Activated naive CD8-positive, alpha-beta T cell treated with anti-CD3 and anti-CD28 coated beads for 36 hours (primary cell): ENCODE measurements around the gene JPT1. TPM values are rescaled to one million over a fixed set of nuclear protein-coding genes. Genes with fewer than 3 reads are reported as not detected.
A peak's percentile ranks its signal among the peaks of the same experiment; 100 is the strongest.

ENCODE experiments used
- DNase-seq: peaks from one replicate; pipeline ENCODE4 v3.0.0; 2021
- H3K27ac Mint-ChIP-seq: one replicate; pipeline ENCODE4 v1.8.0; 2022; ENCODE audit warnings: mild to moderate bottlenecking, moderate library complexity, mixed read lengths
- H3K27me3 Mint-ChIP-seq: one replicate; pipeline ENCODE4 v1.8.0; 2022; ENCODE audit warnings: mild to moderate bottlenecking, mixed read lengths
- H3K36me3 Mint-ChIP-seq: one replicate; pipeline ENCODE4 v1.8.0; 2021; ENCODE audit warnings: mild to moderate bottlenecking, mixed read lengths
- H3K4me1 Mint-ChIP-seq: one replicate; pipeline ENCODE4 v1.8.0; 2021; ENCODE audit warnings: mixed read lengths
- H3K4me3 Mint-ChIP-seq: one replicate; pipeline ENCODE4 v1.8.0; 2022; ENCODE audit warnings: mild to moderate bottlenecking, moderate library complexity, mixed read lengths
- H3K9me3 Mint-ChIP-seq: one replicate; pipeline ENCODE4 v1.8.0; 2022; ENCODE audit warnings: mixed read lengths
- total RNA-seq, 2 experiments: library from RNA; stranded (reverse); gene quantifications; one replicate each; pipeline ENCODE4 v1.2.3, GENCODE V29; 2021

The JPT1 gene
- total RNA-seq, 2 experiments from 2014 or later = 245 to 250 TPM

DNA sequence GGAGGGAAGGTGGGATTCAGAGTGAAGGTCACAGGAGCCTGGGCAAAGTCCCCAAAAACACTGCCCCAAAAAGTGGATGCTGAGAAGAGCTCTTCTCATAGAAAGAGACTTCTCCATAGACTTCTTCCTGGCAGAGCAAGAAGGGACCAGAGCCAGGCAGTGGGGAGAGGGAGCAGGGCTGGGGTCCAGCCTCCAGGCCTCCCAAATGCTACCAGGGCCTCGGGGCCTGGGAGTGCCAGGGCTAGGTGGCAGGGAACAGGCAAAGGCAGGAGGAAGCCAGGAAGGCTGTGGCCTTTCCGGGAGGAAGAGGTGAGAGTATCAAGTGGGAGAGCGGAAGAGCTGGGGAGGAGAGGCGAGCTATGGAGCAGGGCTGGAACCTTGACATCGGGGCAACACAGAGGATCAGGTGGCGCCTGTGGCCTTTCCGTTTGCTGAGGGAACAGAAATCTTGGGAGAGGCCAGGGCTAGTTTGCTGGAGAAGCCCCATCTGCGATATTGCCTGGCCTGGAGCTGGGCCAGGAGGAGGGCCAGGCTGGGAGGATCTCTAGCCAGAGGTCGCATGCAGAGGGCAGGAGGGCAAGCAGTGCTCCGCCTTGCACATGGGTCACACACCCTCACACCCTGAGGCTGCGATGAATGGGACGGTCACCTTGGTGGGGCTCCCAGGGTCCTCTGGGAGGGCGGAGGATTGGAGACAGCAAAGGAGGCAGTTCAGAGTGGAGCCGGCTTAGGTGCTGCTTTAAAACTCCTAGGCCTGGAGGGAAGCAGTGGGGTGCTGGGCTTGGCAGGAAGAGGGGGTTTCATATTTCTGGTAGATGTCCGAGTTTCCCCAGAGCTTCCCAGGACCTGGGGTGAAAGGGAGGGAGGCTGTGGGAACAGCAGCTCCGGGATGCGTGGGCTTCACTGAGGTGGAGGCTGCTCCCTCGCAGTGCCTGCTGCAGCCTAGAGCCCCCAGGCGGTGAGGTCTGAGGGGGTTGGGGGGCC is 63.1 kb downstream of the JPT1 start:
- Mint-ChIP-seq H3K4me3 (no peak overlapping the region), H3K9me3 (no peaks in the 10 kb centered on the region), H3K27me3 (no peaks in the 10 kb centered on the region), H3K27ac (no peak overlapping the region), H3K4me1 (peaks cover 24% of the 10 kb centered on the region), H3K36me3 (no peaks in the 10 kb centered on the region)
- DNase-seq = no peak

DNA sequence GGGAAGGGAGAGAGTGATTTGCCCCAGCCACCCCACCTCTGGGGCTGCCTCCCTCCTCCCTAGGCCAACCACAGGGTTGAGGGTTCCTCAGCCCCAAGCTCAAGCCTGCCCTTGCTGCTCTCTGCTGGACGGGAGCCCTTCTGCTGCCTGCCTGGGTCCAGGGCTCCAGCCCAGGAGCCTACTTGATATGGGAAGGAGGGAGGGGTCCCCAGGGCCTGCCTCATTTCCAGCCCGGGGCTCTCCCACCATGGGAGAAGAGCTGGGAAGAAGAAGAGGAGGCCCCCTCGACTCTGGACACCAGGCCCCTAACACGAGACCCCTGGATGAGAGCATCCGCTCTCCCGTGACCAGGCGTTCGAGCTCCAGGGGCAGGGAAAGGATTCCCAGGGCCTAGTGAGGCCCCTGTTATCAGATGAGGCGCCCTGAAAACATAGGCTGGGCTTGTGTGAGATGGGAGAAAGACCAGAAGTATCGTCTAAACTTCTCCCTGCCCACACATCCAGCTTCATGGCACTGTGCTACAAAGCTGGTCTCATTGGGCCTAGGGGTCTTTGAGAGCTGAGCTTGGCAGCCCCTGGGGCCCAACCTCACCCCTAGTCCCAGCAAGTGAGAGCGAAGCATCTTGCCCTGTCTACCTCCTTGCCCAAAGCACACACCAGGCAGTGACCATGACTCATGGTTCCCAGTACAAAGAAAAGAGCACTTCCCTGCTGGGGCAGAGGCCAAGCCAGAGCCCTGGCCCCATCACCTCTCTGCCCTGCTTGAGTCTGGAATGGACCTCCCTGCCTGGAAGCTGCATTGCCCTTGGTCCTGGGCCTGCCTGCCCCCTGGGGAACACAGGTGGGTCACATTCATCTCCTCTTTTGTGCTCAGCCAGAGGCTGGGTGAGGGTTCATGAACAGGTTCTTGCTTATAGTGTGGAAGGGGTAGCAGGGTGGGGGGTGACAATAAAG is 65.6 kb downstream of the JPT1 start:
- Mint-ChIP-seq H3K36me3 (no peaks in the 10 kb centered on the region), H3K4me1 (peaks cover 30% of the 10 kb centered on the region)

GRCh38 chr17:75087558-75088453 is 66.5 kb downstream of the JPT1 start, which contains the start of gene SLC16A5:
SLC16A5 (plus strand) TSS chr17:75087954; CDS start chr17:75093637, 5,683 bp downstream.
- H3K27ac Mint-ChIP-seq = peak within 1 kb of the TSS; percentile 47
- peaks cover 32% of the 10 kb centered on the region for H3K4me1 Mint-ChIP-seq
- no peaks in the 10 kb centered on the region for H3K27me3 Mint-ChIP-seq

More for the DNA sequence above, 65.6 kb downstream of the JPT1 start:
- Mint-ChIP-seq H3K27ac (no peak overlapping the region), H3K27me3 (no peaks in the 10 kb centered on the region), H3K4me3 (peak overlapping the region; percentile 69), H3K9me3 (no peaks in the 10 kb centered on the region)
- peak; percentile 20 for DNase-seq

GRCh38 chr17:75087182-75087557 is 67.1 kb downstream of the JPT1 start:
- DNase-seq = no peak
- H3K9me3 Mint-ChIP-seq = no peaks in the 10 kb centered on the region
- peaks cover 32% of the 10 kb centered on the region for H3K4me1 Mint-ChIP-seq
- no peak overlapping the region for H3K27ac Mint-ChIP-seq
- H3K4me3 Mint-ChIP-seq = peak overlapping the region; percentile 70
- H3K36me3 Mint-ChIP-seq = no peaks in the 10 kb centered on the region
- H3K27me3 Mint-ChIP-seq = no peaks in the 10 kb centered on the region

More at GRCh38 chr17:75087558-75088453, 66.5 kb downstream of the JPT1 start, which contains the start of gene SLC16A5:
- no peaks in the 10 kb centered on the region for H3K9me3 Mint-ChIP-seq
- peak; percentile 42 for DNase-seq
- no peaks in the 10 kb centered on the region for H3K36me3 Mint-ChIP-seq
- H3K4me3 Mint-ChIP-seq = peak within 1 kb of the TSS; percentile 70

GRCh38 chr17:75086496-75087181 is 67.7 kb downstream of the JPT1 start:
- Mint-ChIP-seq H3K4me3 (peak overlapping the region; percentile 19), H3K27me3 (no peaks in the 10 kb centered on the region), H3K27ac (no peak overlapping the region), H3K36me3 (no peaks in the 10 kb centered on the region), H3K4me1 (peaks cover 32% of the 10 kb centered on the region), H3K9me3 (no peaks in the 10 kb centered on the region)
- DNase-seq = no peak

Other genes with a start within 250 kb of the JPT1 start
- gene USH1G, start 231.3 kb downstream of the JPT1 start, total RNA-seq = not detected
- gene OTOP2, start 230.2 kb downstream of the JPT1 start, total RNA-seq = not detected
- not detected for gene OTOP3, start 218.6 kb downstream of the JPT1 start, total RNA-seq
- gene HID1, start 181.8 kb downstream of the JPT1 start, total RNA-seq = 1 to 10 TPM; 1.6 to 1.9 TPM
- 1 to 10 TPM in 1 of 2 experiments, under 1 TPM in 1; 0.74 to 1.2 TPM for gene CDR2L, start 166.9 kb downstream of the JPT1 start, total RNA-seq
- 10 to 100 TPM; 64.4 to 69.0 TPM for gene MRPL58, start 141.8 kb downstream of the JPT1 start, total RNA-seq
- gene ATP5PD, start 107.5 kb downstream of the JPT1 start, total RNA-seq = 100 to 1,000 TPM; 185 to 189 TPM
- 10 to 100 TPM; 14.1 to 14.7 TPM for gene KCTD2, start 107.3 kb downstream of the JPT1 start, total RNA-seq
- 1 to 10 TPM; 2.1 TPM for gene SLC16A5, start 66.6 kb downstream of the JPT1 start, total RNA-seq
- gene ARMC7, start 44.5 kb downstream of the JPT1 start, total RNA-seq = 1 to 10 TPM; 6.5 to 6.6 TPM
- 10 to 100 TPM; 71.2 to 74.8 TPM for gene NT5C, start 22.8 kb downstream of the JPT1 start, total RNA-seq
- 100 to 1,000 TPM; 623 to 655 TPM for gene SUMO2, start 28.4 kb upstream of the JPT1 start, total RNA-seq
- 100 to 1,000 TPM; 134 to 137 TPM for gene NUP85, start 51.2 kb upstream of the JPT1 start, total RNA-seq
- gene GGA3, start 107.1 kb upstream of the JPT1 start, total RNA-seq = 10 to 100 TPM; 63.7 to 72.0 TPM
- 10 to 100 TPM; 93.5 to 96.9 TPM for gene MRPS7, start 107.4 kb upstream of the JPT1 start, total RNA-seq
- gene MIF4GD, start 116.7 kb upstream of the JPT1 start, total RNA-seq = 10 to 100 TPM; 35.3 to 38.1 TPM
- 100 to 1,000 TPM; 103 to 107 TPM for gene SLC25A19, start 134.9 kb upstream of the JPT1 start, total RNA-seq